Mucosa of rectum (tissue), 2 donors: ENCODE data around the gene ZNF292.

Source experiments
- H3K27ac ChIP-seq, 2 donors: one replicate each; pipeline ENCODE4 v1.7.0; 2013; ENCODE audit warnings: inconsistent platforms in 2 of 2, low read depth in 2 of 2, low read length in 2 of 2
- H3K27me3 ChIP-seq, 2 donors: one replicate each; pipeline ENCODE4 v1.7.0; 2013; ENCODE audit warnings: low read length in 2 of 2; ENCODE audit not compliant: control insufficient read depth in 2 of 2, insufficient read depth in 2 of 2
- H3K36me3 ChIP-seq, 2 donors: one replicate each; pipeline ENCODE4 v1.7.0; 2013; ENCODE audit warnings: low read length in 2 of 2; ENCODE audit not compliant: control insufficient read depth in 2 of 2, insufficient read depth in 2 of 2
- H3K4me1 ChIP-seq, 2 donors: one replicate each; pipeline ENCODE4 v1.7.0; 2013; ENCODE audit warnings: low read length in 2 of 2, mild to moderate bottlenecking in 1 of 2; ENCODE audit not compliant: control insufficient read depth in 2 of 2, insufficient read depth in 2 of 2
- H3K4me3 ChIP-seq, 2 donors: one replicate each; pipeline ENCODE4 v1.7.0; 2013; ENCODE audit warnings: low read length in 2 of 2
- H3K9ac ChIP-seq, 2 donors: one replicate each; pipeline ENCODE4 v1.7.0; 2013; ENCODE audit warnings: low read length in 2 of 2, low read depth in 1 of 2, mild to moderate bottlenecking in 1 of 2
- H3K9me3 ChIP-seq, 2 donors: one replicate each; pipeline ENCODE4 v1.7.0; 2013; ENCODE audit warnings: low read length in 2 of 2; ENCODE audit not compliant: control insufficient read depth in 2 of 2
- donor health status: healthy.
- donor health status: Normal muscosa, but diverticular disease.

The ZNF292 gene

GRCh38 chr6:87209812-87210211, 54.4 kb downstream of the ZNF292 start:
- peaks cover 0 to 2% of the 10 kb centered on the region in 2 donors for H3K4me1 ChIP-seq
- H3K9ac ChIP-seq = no peak overlapping the region
- no peaks in the 10 kb centered on the region for H3K36me3 ChIP-seq
- H3K27me3 ChIP-seq = no peaks in the 10 kb centered on the region
- no peak overlapping the region for H3K27ac ChIP-seq
- H3K4me3 ChIP-seq = no peak overlapping the region
- no peaks in the 10 kb centered on the region for H3K9me3 ChIP-seq

- Histone ChIP-seq H3K4me1 (peaks cover 0 to 2% of the 10 kb centered on the region in 2 donors), H3K9ac (no peak overlapping the region), H3K9me3 (no peaks in the 10 kb centered on the region), H3K27me3 (no peaks in the 10 kb centered on the region), H3K27ac (no peak overlapping the region), H3K36me3 (no peaks in the 10 kb centered on the region), H3K4me3 (no peak overlapping the region)
Measured at GRCh38 chr6:87210979-87211378, 55.6 kb downstream of the ZNF292 start.

GRCh38 chr6:87212596-87212995, 57.2 kb downstream of the ZNF292 start:
- Histone ChIP-seq H3K9me3 (no peaks in the 10 kb centered on the region), H3K27me3 (no peaks in the 10 kb centered on the region), H3K4me1 (peaks cover 0 to 2% of the 10 kb centered on the region in 2 donors), H3K27ac (peak overlapping the region in 1 of 2 donors; percentile 9), H3K4me3 (no peak overlapping the region), H3K9ac (no peak overlapping the region), H3K36me3 (peaks cover 0 to 6% of the 10 kb centered on the region in 2 donors)

GRCh38 chr6:87213364-87213763, 58.0 kb downstream of the ZNF292 start:
- no peak overlapping the region for H3K4me3 ChIP-seq
- H3K27me3 ChIP-seq = no peaks in the 10 kb centered on the region
- H3K9ac ChIP-seq = no peak overlapping the region
- H3K27ac ChIP-seq = peak overlapping the region in 1 of 2 donors; percentile 9
- H3K36me3 ChIP-seq = peaks cover 0 to 6% of the 10 kb centered on the region in 2 donors
- peaks cover 0 to 2% of the 10 kb centered on the region in 2 donors for H3K4me1 ChIP-seq
- H3K9me3 ChIP-seq = no peaks in the 10 kb centered on the region

- Histone ChIP-seq H3K4me1 (peaks cover 0 to 2% of the 10 kb centered on the region in 2 donors), H3K27me3 (no peaks in the 10 kb centered on the region), H3K36me3 (peaks cover 4 to 6% of the 10 kb centered on the region in 2 donors), H3K9ac (no peak overlapping the region), H3K27ac (no peak overlapping the region), H3K4me3 (peak overlapping the region in 1 of 2 donors; percentile 38), H3K9me3 (no peaks in the 10 kb centered on the region)
Measured at GRCh38 chr6:87214831-87215230, 59.5 kb downstream of the ZNF292 start.

- H3K36me3 ChIP-seq = peaks cover 25 to 42% of the 10 kb centered on the region in 2 donors
- no peaks in the 10 kb centered on the region for H3K4me1 ChIP-seq
- H3K9ac ChIP-seq = no peak overlapping the region
- H3K27ac ChIP-seq = no peak overlapping the region
- no peaks in the 10 kb centered on the region for H3K27me3 ChIP-seq
- H3K9me3 ChIP-seq = no peaks in the 10 kb centered on the region
- no peak overlapping the region for H3K4me3 ChIP-seq
Measured at GRCh38 chr6:87220997-87221396, 65.6 kb downstream of the ZNF292 start.

GRCh38 chr6:87222676-87223075, 67.3 kb downstream of the ZNF292 start:
- H3K36me3 ChIP-seq = peaks cover 25 to 36% of the 10 kb centered on the region in 2 donors
- H3K27ac ChIP-seq = no peak overlapping the region

GRCh38 chr6:87224971-87225370, 69.6 kb downstream of the ZNF292 start:
- Histone ChIP-seq H3K9me3 (no peaks in the 10 kb centered on the region), H3K4me1 (no peaks in the 10 kb centered on the region), H3K9ac (no peak overlapping the region), H3K27ac (no peak overlapping the region), H3K27me3 (no peaks in the 10 kb centered on the region), H3K4me3 (no peak overlapping the region), H3K36me3 (peaks cover 25 to 41% of the 10 kb centered on the region in 2 donors)

More at GRCh38 chr6:87222676-87223075, 67.3 kb downstream of the ZNF292 start:
- Histone ChIP-seq H3K4me3 (no peak overlapping the region), H3K9ac (no peak overlapping the region), H3K4me1 (no peaks in the 10 kb centered on the region), H3K27me3 (no peaks in the 10 kb centered on the region), H3K9me3 (no peaks in the 10 kb centered on the region)

GRCh38 chr6:87225511-87225910, 70.1 kb downstream of the ZNF292 start:
- Histone ChIP-seq H3K9ac (no peak overlapping the region), H3K9me3 (no peaks in the 10 kb centered on the region), H3K36me3 (peaks cover 26 to 41% of the 10 kb centered on the region in 2 donors), H3K27me3 (no peaks in the 10 kb centered on the region), H3K4me3 (no peak overlapping the region), H3K4me1 (no peaks in the 10 kb centered on the region), H3K27ac (no peak overlapping the region)

- peaks cover 22 to 37% of the 10 kb centered on the region in 2 donors for H3K36me3 ChIP-seq
- no peaks in the 10 kb centered on the region for H3K9me3 ChIP-seq
- no peak overlapping the region for H3K27ac ChIP-seq
- H3K27me3 ChIP-seq = no peaks in the 10 kb centered on the region
- no peaks in the 10 kb centered on the region for H3K4me1 ChIP-seq
- H3K9ac ChIP-seq = no peak overlapping the region
- no peak overlapping the region for H3K4me3 ChIP-seq
Measured at GRCh38 chr6:87225937-87226336, 70.6 kb downstream of the ZNF292 start.

- no peak overlapping the region for H3K9ac ChIP-seq
- H3K4me1 ChIP-seq = no peaks in the 10 kb centered on the region
- H3K27ac ChIP-seq = no peak overlapping the region
- H3K4me3 ChIP-seq = no peak overlapping the region
- no peaks in the 10 kb centered on the region for H3K27me3 ChIP-seq
- H3K9me3 ChIP-seq = no peaks in the 10 kb centered on the region
- peaks cover 6 to 12% of the 10 kb centered on the region in 2 donors for H3K36me3 ChIP-seq
Measured at GRCh38 chr6:87230801-87231200, 75.4 kb downstream of the ZNF292 start.
